Calu3 (cell line): ENCODE measurements around the gene SSBP3. TPM values are rescaled to one million over a fixed set of nuclear protein-coding genes. Genes with fewer than 3 reads are reported as not detected.

Experiments
- BruUV-seq: library from RNA; stranded (reverse); fragments of 400-500 nt; replicated peaks from 2 replicates; lab custom pipeline; 2021; lab: Mats Ljungman, UMichigan
- CTCF ChIA-PET: fragments of 300-600 bp; sonication (Branson Sonifier 250); formaldehyde crosslinking; loops from one replicate; lab custom pipeline; 2022; ENCODE audit warnings: antibody characterized with exemption; lab: Charles Lee
- DNase-seq: peaks from one replicate; pipeline ENCODE4 v3.0.0; 2022
- H3K27ac Mint-ChIP-seq: one replicate; pipeline ENCODE4 v1.8.0; 2022; ENCODE audit warnings: mixed read lengths; ENCODE audit not compliant: unreplicated experiment
- H3K27me3 Mint-ChIP-seq: one replicate; pipeline ENCODE4 v1.8.0; 2022; ENCODE audit warnings: mixed read lengths; ENCODE audit not compliant: unreplicated experiment
- H3K36me3 Mint-ChIP-seq: one replicate; pipeline ENCODE4 v1.8.0; 2022; ENCODE audit warnings: mild to moderate bottlenecking, moderate library complexity, mixed read lengths; ENCODE audit not compliant: insufficient read depth, unreplicated experiment
- H3K4me1 Mint-ChIP-seq: one replicate; pipeline ENCODE4 v1.8.0; 2022; ENCODE audit warnings: mild to moderate bottlenecking, low read depth, mixed read lengths; ENCODE audit not compliant: unreplicated experiment
- H3K4me3 Mint-ChIP-seq: one replicate; pipeline ENCODE4 v1.8.0; 2022; ENCODE audit warnings: mild to moderate bottlenecking, low read depth, moderate library complexity, mixed read lengths; ENCODE audit not compliant: unreplicated experiment
- H3K9me3 Mint-ChIP-seq: one replicate; pipeline ENCODE4 v1.8.0; 2022; ENCODE audit warnings: low read depth, mixed read lengths; ENCODE audit not compliant: unreplicated experiment
- intact Hi-C: fragments of 100-400 bp; cut with micrococcal nuclease; formaldehyde crosslinking; loops from one replicate; pipeline ENCODE4 v1.10.0; 2022; ENCODE audit not compliant: unreplicated experiment
- total RNA-seq: library from RNA; stranded (reverse); gene quantifications from 2 replicates; pipeline ENCODE4 v1.2.3, GENCODE V29; 2022
- TF ChIP-seq, protein P1 (sequence below): fragments of 200-600 bp; IDR thresholded peaks from one replicate; pipeline ENCODE4 v1.8.0; 2022; ENCODE audit warnings: antibody characterized with exemption; ENCODE audit not compliant: unreplicated experiment

Gene SSBP3
- total RNA-seq, 1 experiment from 2014 or later, result 16.6 TPM

DNA sequence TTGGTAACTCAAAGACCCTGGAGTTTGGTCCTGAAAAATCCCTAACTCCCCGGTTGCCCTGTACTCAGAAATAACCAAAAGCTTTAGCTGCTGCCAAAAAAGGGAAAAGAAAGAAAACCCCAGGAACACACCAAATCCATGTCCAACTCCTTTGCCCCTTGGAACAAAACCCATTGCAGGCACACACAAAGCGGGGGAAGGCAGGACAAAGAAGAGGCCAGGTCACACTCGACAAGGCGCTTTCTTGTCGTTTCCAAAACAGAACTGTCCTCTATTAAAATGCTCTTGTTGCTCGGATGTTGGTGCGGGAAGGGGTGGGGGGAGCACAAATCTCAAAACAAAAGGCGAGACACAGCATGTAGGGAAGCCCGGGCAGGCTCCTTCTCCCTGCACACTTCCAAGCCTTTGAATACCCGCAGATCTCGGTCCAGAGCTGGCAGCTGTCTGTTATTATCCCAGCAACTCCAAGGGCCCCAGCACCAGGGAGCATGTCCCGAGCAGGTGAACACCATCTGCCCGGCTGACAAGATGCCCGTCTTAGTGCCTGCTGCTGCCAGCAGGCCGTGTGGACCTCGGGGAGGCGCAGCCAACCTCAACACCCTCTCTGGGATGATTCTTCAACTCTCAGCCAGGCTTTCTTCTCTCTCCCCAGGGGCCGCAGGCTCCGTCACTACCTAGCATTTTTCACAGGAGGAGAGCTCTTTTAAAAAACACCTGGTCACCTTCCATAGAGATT, 96.4 kb downstream of the SSBP3 start:
- Mint-ChIP-seq H3K4me3 (no peak overlapping the region), H3K27ac (no peak overlapping the region), H3K36me3 (no peaks in the 10 kb centered on the region), H3K4me1 (no peaks in the 10 kb centered on the region), H3K27me3 (no peaks in the 10 kb centered on the region), H3K9me3 (no peaks in the 10 kb centered on the region)
- CTCF ChIA-PET, result interaction anchor here (0.5 to 0.6 kb wide), 3 partner anchors 16 to 305 kb away, joined by 3 to 4 read pairs (median 4); no protein-coding TSS in a partner anchor
- no TSS peak for BruUV-seq
- DNase-seq, result no peak
- TF ChIP-seq, protein P1, sequence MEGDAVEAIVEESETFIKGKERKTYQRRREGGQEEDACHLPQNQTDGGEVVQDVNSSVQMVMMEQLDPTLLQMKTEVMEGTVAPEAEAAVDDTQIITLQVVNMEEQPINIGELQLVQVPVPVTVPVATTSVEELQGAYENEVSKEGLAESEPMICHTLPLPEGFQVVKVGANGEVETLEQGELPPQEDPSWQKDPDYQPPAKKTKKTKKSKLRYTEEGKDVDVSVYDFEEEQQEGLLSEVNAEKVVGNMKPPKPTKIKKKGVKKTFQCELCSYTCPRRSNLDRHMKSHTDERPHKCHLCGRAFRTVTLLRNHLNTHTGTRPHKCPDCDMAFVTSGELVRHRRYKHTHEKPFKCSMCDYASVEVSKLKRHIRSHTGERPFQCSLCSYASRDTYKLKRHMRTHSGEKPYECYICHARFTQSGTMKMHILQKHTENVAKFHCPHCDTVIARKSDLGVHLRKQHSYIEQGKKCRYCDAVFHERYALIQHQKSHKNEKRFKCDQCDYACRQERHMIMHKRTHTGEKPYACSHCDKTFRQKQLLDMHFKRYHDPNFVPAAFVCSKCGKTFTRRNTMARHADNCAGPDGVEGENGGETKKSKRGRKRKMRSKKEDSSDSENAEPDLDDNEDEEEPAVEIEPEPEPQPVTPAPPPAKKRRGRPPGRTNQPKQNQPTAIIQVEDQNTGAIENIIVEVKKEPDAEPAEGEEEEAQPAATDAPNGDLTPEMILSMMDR, result no peak
- intact Hi-C loops, result no loop called here

DNA sequence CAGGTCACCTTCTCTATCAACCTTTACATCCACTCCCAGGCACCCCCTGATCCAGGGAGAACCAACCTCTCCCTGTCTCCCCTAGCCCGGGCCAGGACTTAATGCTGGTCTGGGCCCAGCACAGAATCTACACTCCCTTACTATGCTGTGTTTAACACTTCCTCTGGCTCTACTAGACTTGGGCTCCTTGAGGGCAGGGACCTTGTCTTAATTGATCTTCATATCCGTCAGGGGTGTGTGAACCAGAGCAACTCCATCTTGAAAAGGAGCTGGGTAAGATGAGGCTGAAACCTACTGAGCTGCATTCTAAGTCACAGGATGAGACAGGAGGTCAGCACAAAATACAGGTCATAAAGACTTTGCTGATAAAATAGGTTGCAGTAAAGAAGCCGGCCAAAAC, 98.9 kb downstream of the SSBP3 start:
- no TSS peak for BruUV-seq
- TF ChIP-seq, protein P1, result no peak
- no peaks in the 10 kb centered on the region for H3K27me3 Mint-ChIP-seq
- CTCF ChIA-PET, result no interaction called here
- H3K4me3 Mint-ChIP-seq, result no peak overlapping the region
- H3K4me1 Mint-ChIP-seq, result no peaks in the 10 kb centered on the region
- H3K36me3 Mint-ChIP-seq, result no peaks in the 10 kb centered on the region
- no peaks in the 10 kb centered on the region for H3K9me3 Mint-ChIP-seq
- intact Hi-C loops, result no loop called here
- H3K27ac Mint-ChIP-seq, result no peak overlapping the region
- DNase-seq, result no peak

DNA sequence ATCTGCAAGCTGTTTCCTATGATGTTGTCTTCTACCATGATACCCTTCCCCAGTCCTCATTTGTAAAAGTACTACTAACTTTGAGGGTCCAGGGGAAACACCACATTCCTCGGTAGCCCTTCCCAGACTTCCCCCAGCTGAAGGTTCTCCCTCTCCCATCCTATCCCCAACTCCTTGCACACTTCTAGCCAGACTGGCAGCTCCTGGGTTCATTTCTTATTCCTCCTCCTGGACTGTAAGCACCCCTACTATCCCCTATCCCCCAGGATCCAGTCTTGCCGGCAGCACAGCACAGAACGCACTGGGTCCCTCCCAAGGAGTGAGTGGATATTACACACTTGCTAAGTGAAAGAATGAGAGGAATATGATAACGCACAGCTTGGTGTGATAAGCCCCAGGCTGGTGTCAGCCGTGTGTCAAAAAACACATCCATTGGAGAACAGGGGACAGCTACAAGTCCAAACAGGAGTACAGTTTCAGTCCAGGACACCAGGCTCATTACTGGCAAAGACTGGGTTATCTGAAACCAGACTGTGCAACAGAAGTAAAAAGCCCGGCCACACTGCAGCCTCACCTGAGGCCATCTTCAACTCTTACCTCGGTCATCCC, 100.2 kb downstream of the SSBP3 start:
- CTCF ChIA-PET, result interaction anchor here (0.5 to 0.6 kb wide), 2 partner anchors 154 to 183 kb away, joined by 3 to 4 read pairs; no protein-coding TSS in a partner anchor
- no peaks in the 10 kb centered on the region for H3K36me3 Mint-ChIP-seq
- TF ChIP-seq, protein P1, result no peak
- H3K27me3 Mint-ChIP-seq, result no peaks in the 10 kb centered on the region
- no peaks in the 10 kb centered on the region for H3K9me3 Mint-ChIP-seq
- intact Hi-C loops, result no loop called here
- BruUV-seq, result no TSS peak
- DNase-seq, result no peak
- H3K4me1 Mint-ChIP-seq, result no peaks in the 10 kb centered on the region
- H3K4me3 Mint-ChIP-seq, result no peak overlapping the region
- no peak overlapping the region for H3K27ac Mint-ChIP-seq

DNA sequence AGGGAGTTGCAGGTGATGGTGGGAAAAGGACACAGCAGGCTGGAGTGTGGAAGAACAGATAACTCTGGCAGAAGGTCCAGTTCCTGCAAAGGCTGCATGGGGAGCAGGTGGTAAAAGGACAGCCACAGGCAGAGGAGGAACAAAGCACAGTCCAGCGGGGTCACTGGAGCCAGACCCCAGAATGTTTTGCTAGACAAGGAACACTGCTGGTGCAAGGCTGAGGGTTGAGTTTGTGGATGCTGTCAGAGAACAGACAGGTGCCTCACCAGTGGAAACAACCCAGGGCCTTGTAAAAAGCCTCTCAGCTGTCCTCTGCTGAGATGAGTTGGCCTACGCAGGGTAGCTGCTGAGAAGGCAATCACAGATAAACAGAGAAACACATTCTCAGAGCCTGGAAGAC, 101.7 kb downstream of the SSBP3 start:
- H3K27me3 Mint-ChIP-seq, result no peaks in the 10 kb centered on the region
- BruUV-seq, result no TSS peak
- H3K4me1 Mint-ChIP-seq, result no peaks in the 10 kb centered on the region
- TF ChIP-seq, protein P1, result no peak
- intact Hi-C loops, result no loop called here
- no peak overlapping the region for H3K4me3 Mint-ChIP-seq
- H3K27ac Mint-ChIP-seq, result no peak overlapping the region
- no peaks in the 10 kb centered on the region for H3K36me3 Mint-ChIP-seq
- DNase-seq, result no peak
- CTCF ChIA-PET, result interaction anchor here (1.0 kb wide), 1 partner anchor 8 kb away, joined by 4 read pairs; no protein-coding TSS in a partner anchor
- H3K9me3 Mint-ChIP-seq, result no peaks in the 10 kb centered on the region
